PFSK-1 (cell line): ENCODE data around the gene MED10.

Experiments
- FOXP2 ChIP-seq: optimal IDR thresholded peaks from 2 replicates; pipeline ENCODE3; 2011; ENCODE audit warnings: borderline replicate concordance, control low read depth, inconsistent platforms; ENCODE audit not compliant: insufficient read depth; ENCODE audit errors: extremely low read length, extremely low read depth
- POLR2AphosphoS5 ChIP-seq: IDR thresholded peaks from 2 replicates; pipeline ENCODE4 v1.6.1; 2012; ENCODE audit warnings: low read depth, mild to moderate bottlenecking, control low read depth, low read length, moderate library complexity
- SIN3A ChIP-seq: IDR thresholded peaks from 2 replicates; pipeline ENCODE4 v1.6.1; 2012; ENCODE audit warnings: mild to moderate bottlenecking, low read length, moderate library complexity, borderline replicate concordance; ENCODE audit not compliant: insufficient read depth
- TAF1 ChIP-seq: IDR thresholded peaks from 2 replicates; pipeline ENCODE4 v1.6.1; 2012; ENCODE audit warnings: low read length, control low read depth, borderline replicate concordance; ENCODE audit not compliant: insufficient read depth
- TF ChIP-seq, protein P1 (sequence below), 2 experiments: IDR thresholded peaks; 2 replicates each; pipeline versions ENCODE4 v1.6.1 to v1.8.0; 2011 to 2012; ENCODE audit warnings: low read depth in 2 of 2, low read length in 2 of 2, control low read depth in 1 of 2, inconsistent platforms in 1 of 2, mild to moderate bottlenecking in 1 of 2, moderate library complexity in 1 of 2; ENCODE audit not compliant: insufficient read depth in 1 of 2

DNA sequence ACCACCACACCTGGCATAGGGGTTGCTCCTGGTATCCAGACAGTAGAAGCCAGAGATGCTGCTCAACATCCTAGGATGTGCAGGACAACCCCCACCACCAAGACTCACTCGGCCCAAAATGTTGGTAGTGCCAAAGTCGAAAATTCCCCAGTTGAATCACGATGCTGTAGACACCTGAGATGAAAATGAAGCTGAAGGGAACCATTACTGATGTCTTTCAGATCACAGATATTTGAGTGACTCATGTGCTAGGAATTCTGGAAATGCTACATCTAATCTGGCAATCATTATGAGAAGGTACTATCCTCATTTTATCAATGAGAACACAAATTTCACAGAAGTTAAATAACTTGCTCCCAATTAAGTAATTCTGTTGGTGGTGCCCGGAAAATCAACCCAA lies 49.3 kb upstream of the MED10 start:
- TF ChIP-seq TAF1: no peak
- no peak for TF ChIP-seq POLR2AphosphoS5
- TF ChIP-seq, protein P1, sequence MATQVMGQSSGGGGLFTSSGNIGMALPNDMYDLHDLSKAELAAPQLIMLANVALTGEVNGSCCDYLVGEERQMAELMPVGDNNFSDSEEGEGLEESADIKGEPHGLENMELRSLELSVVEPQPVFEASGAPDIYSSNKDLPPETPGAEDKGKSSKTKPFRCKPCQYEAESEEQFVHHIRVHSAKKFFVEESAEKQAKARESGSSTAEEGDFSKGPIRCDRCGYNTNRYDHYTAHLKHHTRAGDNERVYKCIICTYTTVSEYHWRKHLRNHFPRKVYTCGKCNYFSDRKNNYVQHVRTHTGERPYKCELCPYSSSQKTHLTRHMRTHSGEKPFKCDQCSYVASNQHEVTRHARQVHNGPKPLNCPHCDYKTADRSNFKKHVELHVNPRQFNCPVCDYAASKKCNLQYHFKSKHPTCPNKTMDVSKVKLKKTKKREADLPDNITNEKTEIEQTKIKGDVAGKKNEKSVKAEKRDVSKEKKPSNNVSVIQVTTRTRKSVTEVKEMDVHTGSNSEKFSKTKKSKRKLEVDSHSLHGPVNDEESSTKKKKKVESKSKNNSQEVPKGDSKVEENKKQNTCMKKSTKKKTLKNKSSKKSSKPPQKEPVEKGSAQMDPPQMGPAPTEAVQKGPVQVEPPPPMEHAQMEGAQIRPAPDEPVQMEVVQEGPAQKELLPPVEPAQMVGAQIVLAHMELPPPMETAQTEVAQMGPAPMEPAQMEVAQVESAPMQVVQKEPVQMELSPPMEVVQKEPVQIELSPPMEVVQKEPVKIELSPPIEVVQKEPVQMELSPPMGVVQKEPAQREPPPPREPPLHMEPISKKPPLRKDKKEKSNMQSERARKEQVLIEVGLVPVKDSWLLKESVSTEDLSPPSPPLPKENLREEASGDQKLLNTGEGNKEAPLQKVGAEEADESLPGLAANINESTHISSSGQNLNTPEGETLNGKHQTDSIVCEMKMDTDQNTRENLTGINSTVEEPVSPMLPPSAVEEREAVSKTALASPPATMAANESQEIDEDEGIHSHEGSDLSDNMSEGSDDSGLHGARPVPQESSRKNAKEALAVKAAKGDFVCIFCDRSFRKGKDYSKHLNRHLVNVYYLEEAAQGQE (IDR thresholded peaks at IDR 0.05; ENCODE audit: insufficient read depth in 1 of 2, low read depth in 2 of 2, low read length in 2 of 2): no peak
- no peak for TF ChIP-seq SIN3A
- TF ChIP-seq FOXP2: no peak
